Measurements from ENCODE around the gene CDH8.

CDH8 gene

GRCh38 chr16:61617219-61617783, 418.9 kb downstream of the CDH8 start:
- no peak overlapping the region for H3K9ac ChIP-seq
- H3K79me2 ChIP-seq (ENCODE audit: insufficient read depth, low read depth), result no peaks in the 10 kb centered on the region
- H3K36me3 ChIP-seq (ENCODE audit: insufficient read depth), result no peaks in the 10 kb centered on the region
- no peaks in the 10 kb centered on the region for H3K4me1 ChIP-seq (ENCODE audit: low read depth, poor library complexity, severe bottlenecking)
- H3K27me3 ChIP-seq (ENCODE audit: insufficient read depth, low read depth), result no peaks in the 10 kb centered on the region
- no peak overlapping the region for H3K4me3 ChIP-seq (IDR thresholded peaks at IDR 0.05; ENCODE audit: insufficient read depth, low read depth, low read length)
- H4K20me1 ChIP-seq (ENCODE audit: insufficient read depth), result no peaks in the 10 kb centered on the region
- no peak overlapping the region for H3K27ac ChIP-seq
- no peak overlapping the region for H3K4me2 ChIP-seq
- H2AFZ ChIP-seq (ENCODE audit: low read depth), result no peak overlapping the region
- TF ChIP-seq, protein P1, sequence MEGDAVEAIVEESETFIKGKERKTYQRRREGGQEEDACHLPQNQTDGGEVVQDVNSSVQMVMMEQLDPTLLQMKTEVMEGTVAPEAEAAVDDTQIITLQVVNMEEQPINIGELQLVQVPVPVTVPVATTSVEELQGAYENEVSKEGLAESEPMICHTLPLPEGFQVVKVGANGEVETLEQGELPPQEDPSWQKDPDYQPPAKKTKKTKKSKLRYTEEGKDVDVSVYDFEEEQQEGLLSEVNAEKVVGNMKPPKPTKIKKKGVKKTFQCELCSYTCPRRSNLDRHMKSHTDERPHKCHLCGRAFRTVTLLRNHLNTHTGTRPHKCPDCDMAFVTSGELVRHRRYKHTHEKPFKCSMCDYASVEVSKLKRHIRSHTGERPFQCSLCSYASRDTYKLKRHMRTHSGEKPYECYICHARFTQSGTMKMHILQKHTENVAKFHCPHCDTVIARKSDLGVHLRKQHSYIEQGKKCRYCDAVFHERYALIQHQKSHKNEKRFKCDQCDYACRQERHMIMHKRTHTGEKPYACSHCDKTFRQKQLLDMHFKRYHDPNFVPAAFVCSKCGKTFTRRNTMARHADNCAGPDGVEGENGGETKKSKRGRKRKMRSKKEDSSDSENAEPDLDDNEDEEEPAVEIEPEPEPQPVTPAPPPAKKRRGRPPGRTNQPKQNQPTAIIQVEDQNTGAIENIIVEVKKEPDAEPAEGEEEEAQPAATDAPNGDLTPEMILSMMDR (conservative IDR thresholded peaks at IDR 0.05; ENCODE audit: low read depth, low read length), result no peak

GRCh38 chr16:61616088-61616487, 420.1 kb downstream of the CDH8 start:
- Histone ChIP-seq H3K79me2 (ENCODE audit: insufficient read depth, low read depth) (no peaks in the 10 kb centered on the region), H3K27me3 (ENCODE audit: insufficient read depth, low read depth) (no peaks in the 10 kb centered on the region), H2AFZ (ENCODE audit: low read depth) (no peak overlapping the region), H4K20me1 (ENCODE audit: insufficient read depth) (no peaks in the 10 kb centered on the region), H3K27ac (no peak overlapping the region), H3K4me2 (no peak overlapping the region), H3K4me3 (IDR thresholded peaks at IDR 0.05; ENCODE audit: insufficient read depth, low read depth, low read length) (no peak overlapping the region), H3K9ac (no peak overlapping the region), H3K4me1 (ENCODE audit: low read depth, poor library complexity, severe bottlenecking) (no peaks in the 10 kb centered on the region), H3K36me3 (ENCODE audit: insufficient read depth) (no peaks in the 10 kb centered on the region)
- TF ChIP-seq, protein P1 (conservative IDR thresholded peaks at IDR 0.05; ENCODE audit: low read depth, low read length), result no peak

DNA sequence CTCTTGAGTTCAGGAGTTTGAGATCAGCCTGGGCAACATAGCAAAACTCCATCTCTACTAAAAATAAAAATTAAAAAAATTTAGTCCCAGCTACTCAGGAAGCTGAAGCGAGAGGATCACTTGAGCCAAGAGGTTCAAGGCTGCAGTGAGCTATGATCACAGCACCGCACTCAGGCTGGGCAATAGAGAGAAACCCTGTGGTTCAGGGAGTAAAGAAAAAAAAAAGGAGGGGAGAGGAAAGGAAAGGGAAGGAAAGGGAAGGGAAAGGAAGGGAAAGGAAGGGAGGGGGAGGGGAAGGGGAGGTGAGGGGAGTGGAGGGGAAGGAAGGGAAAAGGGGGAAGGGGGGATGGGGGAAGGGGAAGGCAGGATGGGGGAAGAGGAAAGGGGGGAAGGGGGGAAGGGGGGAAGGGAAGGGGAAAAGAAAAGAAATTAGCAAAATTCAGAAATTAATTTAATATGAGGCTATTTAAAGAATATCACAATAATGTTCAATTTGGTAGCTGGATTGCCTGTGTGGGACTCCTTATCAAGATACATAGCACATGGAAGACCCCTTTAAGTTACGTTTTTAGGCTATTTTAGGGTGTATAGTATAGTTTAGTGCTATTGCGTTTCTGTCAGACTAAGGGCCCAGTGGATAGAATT, 424.3 kb downstream of the CDH8 start:
- Histone ChIP-seq H2AFZ (ENCODE audit: low read depth) (no peak overlapping the region), H3K4me2 (no peak overlapping the region), H3K79me2 (ENCODE audit: insufficient read depth, low read depth) (no peaks in the 10 kb centered on the region), H3K9ac (no peak overlapping the region), H3K27me3 (ENCODE audit: insufficient read depth, low read depth) (no peaks in the 10 kb centered on the region), H3K4me3 (IDR thresholded peaks at IDR 0.05; ENCODE audit: insufficient read depth, low read depth, low read length) (no peak overlapping the region), H3K4me1 (ENCODE audit: low read depth, poor library complexity, severe bottlenecking) (no peaks in the 10 kb centered on the region), H4K20me1 (ENCODE audit: insufficient read depth) (no peaks in the 10 kb centered on the region), H3K36me3 (ENCODE audit: insufficient read depth) (no peaks in the 10 kb centered on the region), H3K27ac (no peak overlapping the region)
- TF ChIP-seq, protein P1 (conservative IDR thresholded peaks at IDR 0.05; ENCODE audit: low read depth, low read length), result no peak

DNA sequence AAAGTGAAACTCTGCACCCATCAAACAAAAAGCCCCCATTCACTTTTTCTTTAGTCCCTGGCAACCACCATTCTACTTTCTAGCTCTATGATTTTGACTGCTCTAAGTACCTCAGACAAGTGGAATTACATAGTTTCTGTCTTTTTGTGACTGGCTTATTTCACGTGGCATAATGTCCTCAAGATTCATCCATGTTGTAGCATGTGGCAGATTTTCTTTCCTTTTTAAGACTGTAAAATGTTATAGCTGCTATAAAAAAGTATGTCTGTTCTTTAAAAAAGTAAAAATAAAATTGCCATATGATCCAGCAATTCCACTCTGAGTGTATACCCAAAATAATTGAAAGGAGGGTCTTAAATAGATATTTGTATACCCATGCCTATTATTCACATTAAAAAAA, 429.7 kb downstream of the CDH8 start:
- Histone ChIP-seq H3K4me3 (IDR thresholded peaks at IDR 0.05; ENCODE audit: insufficient read depth, low read depth, low read length) (no peak overlapping the region), H3K4me1 (ENCODE audit: low read depth, poor library complexity, severe bottlenecking) (no peaks in the 10 kb centered on the region), H2AFZ (ENCODE audit: low read depth) (no peak overlapping the region), H4K20me1 (ENCODE audit: insufficient read depth) (no peaks in the 10 kb centered on the region), H3K4me2 (no peak overlapping the region), H3K36me3 (ENCODE audit: insufficient read depth) (no peaks in the 10 kb centered on the region), H3K9ac (no peak overlapping the region), H3K79me2 (ENCODE audit: insufficient read depth, low read depth) (no peaks in the 10 kb centered on the region), H3K27ac (no peak overlapping the region), H3K27me3 (ENCODE audit: insufficient read depth, low read depth) (no peaks in the 10 kb centered on the region)
- TF ChIP-seq, protein P1 (conservative IDR thresholded peaks at IDR 0.05; ENCODE audit: low read depth, low read length), result no peak
